ENCODE data around the gene TIGD2. TPM values are rescaled to one million over a fixed set of nuclear protein-coding genes. Genes with fewer than 3 reads are reported as not detected.

TIGD2 gene
- total and polyA plus RNA-seq, 2 of the 13 experiments (the other 11 are each of a cell fraction or from before 2014, with no cell fraction given): 3.1 to 15.5 TPM

GRCh38 chr4:89111833-89112563 is 665 bp downstream of the TIGD2 start (continued):
- TF ChIP-seq ZNF609 (CRISPR knock-in tag; IDR thresholded peaks at IDR 0.05; ENCODE audit: borderline replicate concordance) (peak; percentile 64; the same call in 1 of the 2 replicates), ZFP82 (CRISPR knock-in tag; IDR thresholded peaks at IDR 0.05; ENCODE audit: borderline replicate concordance) (no peak), POLR2G (IDR thresholded peaks at IDR 0.05; ENCODE audit: low read depth, low read length) (no peak), SNRNP70 (IDR thresholded peaks at IDR 0.05; ENCODE audit: low read depth, low read length) (no peak), IKZF4 (CRISPR knock-in tag; IDR thresholded peaks at IDR 0.05; ENCODE audit: borderline replicate concordance, low read depth, not compliant biosample characterization) (no peak), ZNF768 (CRISPR knock-in tag; IDR thresholded peaks at IDR 0.05) (no peak), KDM3A (CRISPR knock-in tag; IDR thresholded peaks at IDR 0.05; ENCODE audit: low read depth) (no peak), ZNF772 (CRISPR knock-in tag; IDR thresholded peaks at IDR 0.05) (no peak; the same call in 1 of the 2 replicates), MAX (IDR thresholded peaks at IDR 0.05) (peak; percentile 62), FIP1L1 (IDR thresholded peaks at IDR 0.05; ENCODE audit: borderline replicate concordance, insufficient read depth, low read depth, low read length) (no peak), ZNF615 (CRISPR knock-in tag; IDR thresholded peaks at IDR 0.05; ENCODE audit: borderline replicate concordance) (0 out of 2 replicates have a peak, but pooled peaks have one; percentile 11), ATF4 (CRISPR knock-in tag; IDR thresholded peaks at IDR 0.05) (peak in 1 of 2 experiments; percentile 90; a peak in 2 of 4 replicates), ZBTB26 (CRISPR knock-in tag; IDR thresholded peaks at IDR 0.05; ENCODE audit: borderline replicate concordance) (peak; percentile 27; the same call in 1 of the 2 replicates)
- TF ChIP-seq, protein P1, sequence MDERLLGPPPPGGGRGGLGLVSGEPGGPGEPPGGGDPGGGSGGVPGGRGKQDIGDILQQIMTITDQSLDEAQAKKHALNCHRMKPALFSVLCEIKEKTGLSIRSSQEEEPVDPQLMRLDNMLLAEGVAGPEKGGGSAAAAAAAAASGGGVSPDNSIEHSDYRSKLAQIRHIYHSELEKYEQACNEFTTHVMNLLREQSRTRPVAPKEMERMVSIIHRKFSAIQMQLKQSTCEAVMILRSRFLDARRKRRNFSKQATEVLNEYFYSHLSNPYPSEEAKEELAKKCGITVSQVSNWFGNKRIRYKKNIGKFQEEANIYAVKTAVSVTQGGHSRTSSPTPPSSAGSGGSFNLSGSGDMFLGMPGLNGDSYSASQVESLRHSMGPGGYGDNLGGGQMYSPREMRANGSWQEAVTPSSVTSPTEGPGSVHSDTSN (CRISPR knock-in tag; IDR thresholded peaks at IDR 0.05): no peak
- TF ChIP-seq, protein P2, sequence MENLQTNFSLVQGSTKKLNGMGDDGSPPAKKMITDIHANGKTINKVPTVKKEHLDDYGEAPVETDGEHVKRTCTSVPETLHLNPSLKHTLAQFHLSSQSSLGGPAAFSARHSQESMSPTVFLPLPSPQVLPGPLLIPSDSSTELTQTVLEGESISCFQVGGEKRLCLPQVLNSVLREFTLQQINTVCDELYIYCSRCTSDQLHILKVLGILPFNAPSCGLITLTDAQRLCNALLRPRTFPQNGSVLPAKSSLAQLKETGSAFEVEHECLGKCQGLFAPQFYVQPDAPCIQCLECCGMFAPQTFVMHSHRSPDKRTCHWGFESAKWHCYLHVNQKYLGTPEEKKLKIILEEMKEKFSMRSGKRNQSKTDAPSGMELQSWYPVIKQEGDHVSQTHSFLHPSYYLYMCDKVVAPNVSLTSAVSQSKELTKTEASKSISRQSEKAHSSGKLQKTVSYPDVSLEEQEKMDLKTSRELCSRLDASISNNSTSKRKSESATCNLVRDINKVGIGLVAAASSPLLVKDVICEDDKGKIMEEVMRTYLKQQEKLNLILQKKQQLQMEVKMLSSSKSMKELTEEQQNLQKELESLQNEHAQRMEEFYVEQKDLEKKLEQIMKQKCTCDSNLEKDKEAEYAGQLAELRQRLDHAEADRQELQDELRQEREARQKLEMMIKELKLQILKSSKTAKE (CRISPR knock-in tag; IDR thresholded peaks at IDR 0.05; ENCODE audit: borderline replicate concordance): peak; percentile 71
- TF ChIP-seq, protein P3, sequence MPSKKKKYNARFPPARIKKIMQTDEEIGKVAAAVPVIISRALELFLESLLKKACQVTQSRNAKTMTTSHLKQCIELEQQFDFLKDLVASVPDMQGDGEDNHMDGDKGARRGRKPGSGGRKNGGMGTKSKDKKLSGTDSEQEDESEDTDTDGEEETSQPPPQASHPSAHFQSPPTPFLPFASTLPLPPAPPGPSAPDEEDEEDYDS (CRISPR knock-in tag; IDR thresholded peaks at IDR 0.05): no peak; the same call in 1 of the 2 replicates

All from HepG2 (cell line).